ENCODE measurements around the gene PANK4.

DNA sequence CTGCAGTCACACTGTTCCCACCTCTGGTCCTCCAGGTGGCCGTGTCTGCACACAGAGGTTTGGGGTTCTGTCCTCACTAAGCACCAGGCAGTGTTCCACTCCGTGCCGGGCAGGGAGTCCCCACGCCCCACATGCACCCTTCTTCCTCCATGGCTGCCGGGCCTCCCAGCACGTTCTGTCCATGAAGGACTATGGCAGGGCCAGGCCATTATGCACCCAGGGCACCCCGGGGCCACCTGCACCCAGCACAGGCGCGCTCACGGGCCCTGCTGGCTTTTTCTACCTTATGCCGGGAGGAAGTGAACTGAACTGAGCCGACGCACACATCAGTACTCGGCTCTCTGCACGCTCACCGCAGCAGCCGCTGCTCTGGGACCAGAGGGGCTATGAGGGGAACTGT lies 10.3 kb downstream of the PANK4 start:
- TF ChIP-seq CTCF (optimal IDR thresholded peaks at IDR 0.05 in 1 of 3, IDR thresholded peaks at IDR 0.05 in 1 of 3, conservative IDR thresholded peaks at IDR 0.05 in 1 of 3; ENCODE audit: extremely low read depth in 1 of 3, insufficient read depth in 2 of 3, low read length in 3 of 3) (no peak), EZH2 (IDR thresholded peaks at IDR 0.05; ENCODE audit: low read length) (no peak)

All from keratinocyte (primary cell).